Endothelial cell of umbilical vein (primary cell): ENCODE results near the gene PRPS1. TPM values are rescaled to one million over a fixed set of nuclear protein-coding genes. Genes with fewer than 3 reads are reported as not detected.

ENCODE experiments used
- BruUV-seq: library from RNA; stranded (reverse); fragments of 400-500 nt; replicated peaks from 2 replicates; lab custom pipeline; 2021; lab: Mats Ljungman, UMichigan
- CTCF ChIA-PET: fragments of 300-600, 350-600 bp; sonication (Branson Sonifier 250); formaldehyde crosslinking; loops from one replicate; lab custom pipeline; 2021; ENCODE audit warnings: antibody characterized with exemption, inconsistent platforms; lab: Charles Lee
- POLR2A ChIA-PET: fragments of 300-600, 350-600 bp; sonication (Branson Sonifier 250); formaldehyde crosslinking; loops from one replicate; lab custom pipeline; 2021; ENCODE audit warnings: antibody characterized with exemption, inconsistent platforms; lab: Charles Lee
- DNase-seq: peaks from one replicate; pipeline ENCODE4 v3.0.0-alpha.2; 2011; ENCODE audit warnings: low read depth, low spot score
- FAIRE-seq: peaks from 2 replicates; lab custom pipeline; 2011; peaks lifted over from hg19 to GRCh38; lab: Jason Lieb, UNC
- H2AFZ ChIP-seq: 2 replicates; pipeline ENCODE4 v1.6.0; 2012; ENCODE audit warnings: low read depth, low read length, control low read depth, inconsistent platforms
- H3K27ac ChIP-seq: 2 replicates; pipeline ENCODE4 v1.5.1; 2011; ENCODE audit warnings: low read depth, mild to moderate bottlenecking, control low read depth, low read length, moderate library complexity; ENCODE audit not compliant: insufficient read depth
- H3K27me3 ChIP-seq, 2 experiments: 2 replicates each; pipeline versions ENCODE4 v1.6.0 to v1.6.1; 2011; ENCODE audit warnings: low read length in 2 of 2, mixed read lengths in 1 of 2; ENCODE audit not compliant: control insufficient read depth in 2 of 2, insufficient read depth in 2 of 2
- H3K36me3 ChIP-seq, 2 experiments: 2 replicates in 1 of 2; 3 replicates in 1 of 2; pipeline ENCODE4 v1.5.1; 2011; ENCODE audit warnings: low read length in 2 of 2, mild to moderate bottlenecking in 1 of 2, moderate library complexity in 1 of 2; ENCODE audit not compliant: control insufficient read depth in 2 of 2, insufficient read depth in 2 of 2; ENCODE audit errors: extremely low read depth in 1 of 2
- H3K4me1 ChIP-seq: 3 replicates; pipeline ENCODE4 v1.5.1; 2011; ENCODE audit warnings: mild to moderate bottlenecking, low read length; ENCODE audit not compliant: control insufficient read depth, insufficient read depth; ENCODE audit errors: extremely low read depth
- H3K4me2 ChIP-seq: 2 replicates; pipeline ENCODE4 v1.6.1; 2011; ENCODE audit warnings: low read length, control low read depth, mixed read lengths; ENCODE audit not compliant: insufficient read depth
- H3K4me3 ChIP-seq, 3 experiments: fragments of 200-600 bp in 1 of 3; sonication (generic), shearing (Covaris generic) in 1 of 3; replicated peaks in 1 of 3; 2 replicates each; pipeline ENCODE4 v1.5.1; 2011 to 2016; ENCODE audit warnings: control low read depth in 3 of 3, low read length in 3 of 3, mild to moderate bottlenecking in 2 of 3, inconsistent platforms in 1 of 3, low read depth in 1 of 3, moderate library complexity in 1 of 3; ENCODE audit not compliant: insufficient read depth in 1 of 3
- H3K79me2 ChIP-seq: 2 replicates; pipeline ENCODE4 v1.6.0; 2012; ENCODE audit warnings: low read length, inconsistent platforms; ENCODE audit not compliant: control insufficient read depth, insufficient read depth
- H3K9ac ChIP-seq: replicated peaks from 2 replicates; pipeline ENCODE3; 2011; ENCODE audit warnings: low read length, control low read depth; ENCODE audit not compliant: insufficient read depth; ENCODE audit errors: extremely low read depth
- H3K9me1 ChIP-seq: replicated peaks from 3 replicates; pipeline ENCODE4 v1.6.0; 2011; ENCODE audit warnings: mild to moderate bottlenecking, low read length; ENCODE audit not compliant: control insufficient read depth, insufficient read depth; ENCODE audit errors: extremely low read depth
- H3K9me3 ChIP-seq: replicated peaks from 2 replicates; pipeline ENCODE4 v1.5.1; 2012; ENCODE audit warnings: low read length, inconsistent platforms; ENCODE audit not compliant: control insufficient read depth, insufficient read depth
- H4K20me1 ChIP-seq: replicated peaks from 2 replicates; pipeline ENCODE3; 2011; ENCODE audit warnings: mild to moderate bottlenecking, low read length; ENCODE audit not compliant: control insufficient read depth, insufficient read depth; ENCODE audit errors: extremely low read depth
- EZH2 ChIP-seq: IDR thresholded peaks from 2 replicates; pipeline ENCODE4 v1.6.1; 2012; ENCODE audit warnings: borderline replicate concordance, low read depth, mild to moderate bottlenecking, moderate library complexity, low read length, inconsistent platforms; ENCODE audit not compliant: severe bottlenecking
- FOS ChIP-seq: IDR thresholded peaks from 2 replicates; pipeline ENCODE4 v1.6.1; 2011; ENCODE audit warnings: mild to moderate bottlenecking, low read length, moderate library complexity, borderline replicate concordance; ENCODE audit not compliant: insufficient read depth
- GATA2 ChIP-seq: IDR thresholded peaks from 2 replicates; pipeline ENCODE4 v1.7.0; 2011; ENCODE audit warnings: low read depth, mild to moderate bottlenecking, moderate library complexity, mixed read lengths, low read length; ENCODE audit not compliant: insufficient read length, insufficient read depth
- JUN ChIP-seq: IDR thresholded peaks from 2 replicates; pipeline ENCODE4 v1.6.1; 2011; ENCODE audit warnings: borderline replicate concordance, low read depth; ENCODE audit not compliant: insufficient read length, insufficient read depth
- MYC ChIP-seq: IDR thresholded peaks from one replicate; pipeline ENCODE4 v1.6.1; 2011; ENCODE audit warnings: mild to moderate bottlenecking, low read depth, low read length
- POLR2A ChIP-seq: IDR thresholded peaks from 2 replicates; pipeline ENCODE4 v1.6.1; 2012; ENCODE audit warnings: low read depth, mild to moderate bottlenecking, control low read depth, low read length
- POLR2AphosphoS5 ChIP-seq: IDR thresholded peaks from 2 replicates; pipeline ENCODE4 v1.6.1; 2012; ENCODE audit warnings: low read depth, mild to moderate bottlenecking, control low read depth, low read length, moderate library complexity; ENCODE audit not compliant: insufficient read depth
- dilution Hi-C: fragments of 300-500 bp; cut with MboI; formaldehyde crosslinking; loops from one replicate; pipeline ENCODE4 v1.15.0; 2019; ENCODE audit warnings: low sequenced_read_pairs; ENCODE audit not compliant: extremely low pct_ligation_motif_present
- intact Hi-C: fragments of 100-400 bp; cut with micrococcal nuclease; formaldehyde crosslinking; loops from one replicate; pipeline ENCODE4 v1.10.0; 2022
- polyA plus RNA-seq, 4 experiments: library from polyadenylated mRNA; depleted of rRNA in 3 of 4; stranded (reverse) in 3 of 4; unstranded in 1 of 4; fragments of >200 nt; gene quantifications; 2 replicates each; pipeline versions ENCODE4 v1.2.1 to v1.2.3, GENCODE V29; 2011 to 2012; ENCODE audit warnings: missing spikeins in 1 of 4
- total RNA-seq: library from RNA; stranded (reverse); gene quantifications from 2 replicates; pipeline ENCODE4 v1.2.3, GENCODE V29; 2021
- TF ChIP-seq, protein P1 (sequence below), 2 donors: IDR thresholded peaks; 1 replicate in 1 of 2; 2 replicates in 1 of 2; pipeline ENCODE4 v1.5.1; 2011; ENCODE audit warnings: low read length in 2 of 2, mild to moderate bottlenecking in 2 of 2, moderate library complexity in 2 of 2, control low read depth in 1 of 2, inconsistent platforms in 1 of 2, low read depth in 1 of 2; ENCODE audit not compliant: insufficient read depth in 1 of 2; ENCODE audit errors: extremely low read depth in 1 of 2
- TF ChIP-seq, protein P2 (sequence below): IDR thresholded peaks from 2 replicates; pipeline ENCODE4 v1.6.1; 2011; ENCODE audit not compliant: insufficient read depth, insufficient read length

Gene PRPS1
- total and polyA plus RNA-seq, 2 donors (not counting 3 experiments of a cell fraction or from before 2014, with no cell fraction given): 30.9 to 36.8 TPM

- no peak for DNase-seq
- H3K4me2 ChIP-seq: no peak overlapping the region
- no peaks in the 10 kb centered on the region for H3K79me2 ChIP-seq
- no peak overlapping the region for H2AFZ ChIP-seq
- POLR2A ChIA-PET: no interaction called here
- H3K9ac ChIP-seq: no peak overlapping the region
- H3K9me3 ChIP-seq: no peaks in the 10 kb centered on the region
- no peaks in the 10 kb centered on the region for H3K27me3 ChIP-seq
- H3K36me3 ChIP-seq: no peaks in the 10 kb centered on the region
- H3K4me1 ChIP-seq: no peaks in the 10 kb centered on the region
- FAIRE-seq: no peak
- H3K27ac ChIP-seq: no peak overlapping the region
- no TSS peak for BruUV-seq
- no peaks in the 10 kb centered on the region for H4K20me1 ChIP-seq
- intact Hi-C loops: loop anchor here (2.0 kb wide), 1 partner anchor 13 kb away; no protein-coding TSS in a partner anchor
- CTCF ChIA-PET: no interaction called here
- H3K4me3 ChIP-seq: no peak overlapping the region
- no peaks in the 10 kb centered on the region for H3K9me1 ChIP-seq
- dilution Hi-C loops: no loop called here
- TF ChIP-seq, protein P1, sequence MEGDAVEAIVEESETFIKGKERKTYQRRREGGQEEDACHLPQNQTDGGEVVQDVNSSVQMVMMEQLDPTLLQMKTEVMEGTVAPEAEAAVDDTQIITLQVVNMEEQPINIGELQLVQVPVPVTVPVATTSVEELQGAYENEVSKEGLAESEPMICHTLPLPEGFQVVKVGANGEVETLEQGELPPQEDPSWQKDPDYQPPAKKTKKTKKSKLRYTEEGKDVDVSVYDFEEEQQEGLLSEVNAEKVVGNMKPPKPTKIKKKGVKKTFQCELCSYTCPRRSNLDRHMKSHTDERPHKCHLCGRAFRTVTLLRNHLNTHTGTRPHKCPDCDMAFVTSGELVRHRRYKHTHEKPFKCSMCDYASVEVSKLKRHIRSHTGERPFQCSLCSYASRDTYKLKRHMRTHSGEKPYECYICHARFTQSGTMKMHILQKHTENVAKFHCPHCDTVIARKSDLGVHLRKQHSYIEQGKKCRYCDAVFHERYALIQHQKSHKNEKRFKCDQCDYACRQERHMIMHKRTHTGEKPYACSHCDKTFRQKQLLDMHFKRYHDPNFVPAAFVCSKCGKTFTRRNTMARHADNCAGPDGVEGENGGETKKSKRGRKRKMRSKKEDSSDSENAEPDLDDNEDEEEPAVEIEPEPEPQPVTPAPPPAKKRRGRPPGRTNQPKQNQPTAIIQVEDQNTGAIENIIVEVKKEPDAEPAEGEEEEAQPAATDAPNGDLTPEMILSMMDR (IDR thresholded peaks at IDR 0.05; ENCODE audit: extremely low read depth in 1 of 2, insufficient read depth in 1 of 2, low read depth in 1 of 2, low read length in 2 of 2): no peak
- TF ChIP-seq, protein P2, sequence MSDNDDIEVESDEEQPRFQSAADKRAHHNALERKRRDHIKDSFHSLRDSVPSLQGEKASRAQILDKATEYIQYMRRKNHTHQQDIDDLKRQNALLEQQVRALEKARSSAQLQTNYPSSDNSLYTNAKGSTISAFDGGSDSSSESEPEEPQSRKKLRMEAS: no peak
Measured at GRCh38 chrX:107699616-107700015, 71.3 kb downstream of the PRPS1 start.

GRCh38 chrX:107700317-107700774, 72.0 kb downstream of the PRPS1 start:
- H3K27ac ChIP-seq: no peak overlapping the region
- H3K9ac ChIP-seq: no peak overlapping the region
- TF ChIP-seq FOS (no peak), EZH2 (no peak), GATA2 (no peak), POLR2AphosphoS5 (no peak), POLR2A (no peak), JUN (no peak), MYC (no peak)
- TF ChIP-seq, protein P2: no peak
- TF ChIP-seq, protein P1 (IDR thresholded peaks at IDR 0.05; ENCODE audit: extremely low read depth in 1 of 2, insufficient read depth in 1 of 2, low read depth in 1 of 2, low read length in 2 of 2): no peak
- POLR2A ChIA-PET: no interaction called here
- no peaks in the 10 kb centered on the region for H3K27me3 ChIP-seq
- BruUV-seq: no TSS peak
- no peak overlapping the region for H3K4me2 ChIP-seq
- H3K36me3 ChIP-seq: no peaks in the 10 kb centered on the region
- no peaks in the 10 kb centered on the region for H3K9me3 ChIP-seq
- CTCF ChIA-PET: no interaction called here
- DNase-seq (no peak), FAIRE-seq (peak; percentile 76)
- H3K4me3 ChIP-seq: no peak overlapping the region
- H3K4me1 ChIP-seq: no peaks in the 10 kb centered on the region
- H4K20me1 ChIP-seq: no peaks in the 10 kb centered on the region
- H2AFZ ChIP-seq: peak overlapping the region; percentile 4
- intact Hi-C loops: loop anchor here (2.0 kb wide), 1 partner anchor 14 kb away; no protein-coding TSS in a partner anchor
- H3K79me2 ChIP-seq: no peaks in the 10 kb centered on the region
- dilution Hi-C loops: no loop called here
- H3K9me1 ChIP-seq: no peaks in the 10 kb centered on the region
